DMS 273 (cell line): ENCODE results near the gene EXD3.
"Not testable (repeated sequence)": the region's sequence is repeated elsewhere in the genome, so short reads cannot be mapped to it uniquely, and the experiment has no call there.

Experiments
- DNase-seq: peaks from one replicate; lab custom pipeline; 2025; ENCODE audit not compliant: unreplicated experiment; lab: John Stamatoyannopoulos, UW

Gene EXD3

GRCh38 chr9:137348769-137349470 is 74.0 kb downstream of the EXD3 start:
- no peak for DNase-seq

DNA sequence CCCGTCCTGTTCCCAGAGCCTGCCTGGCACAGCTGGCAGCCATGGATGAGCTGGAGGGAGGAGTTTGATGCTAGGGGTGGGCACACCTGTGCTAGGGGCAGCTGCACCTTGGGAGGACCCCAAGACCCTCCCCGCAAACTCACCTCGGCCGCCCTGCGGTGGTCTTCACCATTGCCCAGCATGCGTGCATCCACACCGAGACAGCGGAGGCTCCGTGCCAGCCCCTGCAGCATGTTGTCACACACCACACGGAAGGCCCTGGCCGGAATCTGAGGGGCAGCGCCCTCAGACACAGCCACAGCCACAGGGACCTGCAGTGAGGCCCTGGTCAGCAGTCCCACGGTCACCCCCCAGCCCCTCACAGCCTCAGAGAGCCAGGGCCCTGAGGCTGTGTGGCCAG is 75.0 kb downstream of the EXD3 start:
- no peak for DNase-seq

- no peak for DNase-seq
Measured at GRCh38 chr9:137342482-137342881, 80.5 kb downstream of the EXD3 start.

GRCh38 chr9:137341227-137341626 is 81.7 kb downstream of the EXD3 start:
- no peak for DNase-seq

GRCh38 chr9:137339908-137340462 is 83.0 kb downstream of the EXD3 start:
- DNase-seq: not testable (repeated sequence)

- no peak for DNase-seq
Measured at GRCh38 chr9:137339045-137339907, 83.7 kb downstream of the EXD3 start.

GRCh38 chr9:137336735-137337134 is 86.2 kb downstream of the EXD3 start:
- no peak for DNase-seq

GRCh38 chr9:137333016-137333671 is 89.8 kb downstream of the EXD3 start:
- no peak for DNase-seq

- DNase-seq: no peak
Measured at GRCh38 chr9:137331929-137332328, 91.0 kb downstream of the EXD3 start.

DNA sequence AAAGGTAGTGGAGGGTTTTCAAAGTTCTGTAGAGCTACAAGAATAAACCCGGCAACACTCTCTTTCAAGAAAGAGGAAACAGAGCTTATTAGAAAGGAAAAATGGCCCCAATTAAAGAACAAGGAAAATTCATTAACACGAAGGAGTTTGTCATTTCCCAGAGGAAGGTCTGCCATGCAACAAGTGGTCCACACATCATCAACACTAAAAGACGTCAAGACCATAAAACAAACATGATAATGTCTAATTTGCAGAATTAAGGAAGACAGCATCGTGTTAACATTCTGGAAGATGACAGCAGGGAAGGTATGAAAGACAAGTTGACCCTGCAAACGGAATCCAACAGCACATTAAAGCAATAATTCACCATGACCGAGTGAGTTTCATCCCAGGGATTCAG is 92.3 kb downstream of the EXD3 start:
- no peak for DNase-seq

GRCh38 chr9:137329590-137329989 is 93.4 kb downstream of the EXD3 start:
- DNase-seq: not testable (repeated sequence)

DNA sequence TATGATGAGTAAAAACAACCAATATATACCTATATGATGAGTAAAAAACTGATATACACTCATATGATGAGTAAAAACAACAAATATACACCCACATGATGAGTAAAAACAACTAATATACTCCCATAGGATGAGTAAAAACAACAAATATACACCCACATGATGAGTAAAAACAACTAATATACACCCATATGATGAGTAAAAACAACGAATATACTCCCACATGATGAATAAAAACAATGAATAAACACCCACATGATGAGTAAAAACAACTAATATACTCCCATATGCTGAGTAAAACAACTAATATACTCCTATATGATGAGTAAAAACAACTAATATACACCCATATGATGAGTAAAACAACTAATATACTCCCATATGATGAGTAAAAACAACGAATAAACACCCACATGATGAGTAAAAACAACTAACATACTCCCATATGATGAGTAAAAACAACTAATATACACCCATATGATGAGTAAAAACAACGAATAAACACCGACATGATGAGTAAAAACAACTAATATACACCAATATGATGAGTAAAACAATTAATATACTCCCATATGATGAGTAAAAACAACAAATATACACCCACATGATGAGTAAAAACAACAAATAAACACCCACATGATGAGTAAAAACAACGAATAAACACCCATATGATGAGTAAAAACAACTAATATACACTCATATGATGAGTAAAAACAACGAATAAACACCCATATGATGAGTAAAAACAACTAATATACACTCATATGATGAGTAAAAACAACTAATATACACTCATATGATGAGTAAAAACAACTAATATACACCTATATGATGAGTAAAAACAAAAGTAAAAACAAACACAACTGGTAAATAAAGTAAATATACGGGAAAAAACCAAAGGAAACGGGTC is 95.1 kb downstream of the EXD3 start:
- DNase-seq: not testable (repeated sequence)

DNA sequence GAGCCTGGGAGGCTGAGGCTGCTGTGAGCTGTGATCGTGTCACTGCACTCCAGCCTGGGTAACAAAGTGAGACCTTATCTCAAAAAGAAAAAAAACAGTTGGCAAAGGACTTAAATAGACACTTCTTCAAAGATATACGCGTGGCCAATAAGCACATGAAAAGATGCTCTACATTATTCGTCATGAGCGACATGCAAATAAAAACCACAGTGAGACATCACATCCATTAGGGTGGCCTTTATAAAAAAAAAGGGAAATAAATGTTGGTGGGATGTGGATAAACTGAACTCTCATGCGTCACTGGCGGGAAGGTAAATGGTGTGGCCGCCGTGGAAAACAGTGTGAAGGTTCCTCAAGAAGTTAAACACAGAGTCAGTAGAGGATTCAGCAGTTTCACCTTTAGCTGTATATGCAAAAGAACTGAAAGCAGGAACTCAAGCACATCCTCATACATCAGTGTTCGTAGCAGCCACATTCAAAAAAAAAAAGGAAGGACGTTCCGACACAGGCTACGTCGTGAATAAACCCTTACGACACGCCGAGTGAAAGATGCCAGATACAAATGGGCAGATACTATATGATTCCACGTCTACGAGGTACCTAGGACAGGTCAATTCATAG is 96.4 kb downstream of the EXD3 start:
- DNase-seq: no peak

GRCh38 chr9:137325799-137326198 is 97.2 kb downstream of the EXD3 start:
- DNase-seq: no peak

DNA sequence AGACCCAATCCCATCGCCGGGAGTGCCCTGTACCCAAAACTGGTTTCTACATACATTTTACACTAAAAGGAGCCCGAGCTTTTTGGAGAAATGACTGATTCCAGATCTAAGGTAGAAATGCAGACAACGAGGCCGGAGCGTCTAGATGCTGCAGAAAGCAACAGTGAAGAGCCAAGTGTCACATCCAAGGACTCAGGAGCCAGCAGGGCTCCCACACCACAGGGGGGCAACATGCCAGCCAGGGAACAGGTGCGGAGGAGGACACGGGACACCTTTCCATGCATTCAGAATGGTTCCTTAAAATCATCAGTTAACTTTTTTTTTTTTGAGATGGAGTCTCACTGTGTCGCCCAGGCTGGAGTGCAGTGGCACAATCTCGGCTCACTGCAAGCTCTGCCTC is 97.8 kb downstream of the EXD3 start:
- DNase-seq: no peak

DNA sequence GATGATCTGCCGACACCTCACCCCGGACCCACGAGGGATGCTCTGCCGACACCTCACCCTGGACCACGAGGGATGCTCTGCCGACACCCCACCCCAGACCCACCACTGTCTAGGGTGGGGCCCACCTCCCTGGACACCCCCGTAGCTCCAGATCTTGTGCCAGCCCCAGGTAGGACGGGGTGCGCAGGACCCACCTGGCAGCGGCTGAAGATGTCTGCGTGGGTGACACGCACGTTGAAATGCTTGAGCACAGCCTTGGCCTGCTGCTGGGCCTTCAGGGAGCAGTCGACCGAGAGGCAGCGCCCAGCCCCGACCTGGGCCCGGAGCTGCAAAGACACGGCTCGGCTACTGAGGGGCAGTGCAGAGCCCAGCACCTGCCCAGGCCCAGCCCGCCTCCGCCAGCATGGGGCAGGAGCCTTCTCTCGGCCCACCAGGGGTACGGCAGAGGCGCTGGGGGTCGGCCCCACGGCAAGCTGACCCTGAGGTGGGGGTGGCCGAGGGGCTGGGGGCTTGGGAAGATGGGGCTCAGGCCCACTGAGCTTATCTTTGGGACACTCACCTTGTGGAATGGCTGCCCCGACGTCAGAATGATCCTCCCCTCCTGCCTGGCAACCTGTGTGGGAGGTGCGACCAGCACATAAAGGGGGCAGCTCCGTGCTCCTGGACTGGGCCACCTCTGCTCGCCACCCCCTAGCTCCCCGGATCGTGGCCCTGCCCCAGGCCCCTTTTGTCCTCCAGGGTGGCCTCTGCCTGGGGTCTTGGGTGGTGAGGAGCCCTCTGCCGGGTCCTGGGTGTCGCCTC is 99.2 kb downstream of the EXD3 start:
- no peak for DNase-seq

- no peak for DNase-seq
Measured at GRCh38 chr9:137321726-137322361, 101.1 kb downstream of the EXD3 start.

DNA sequence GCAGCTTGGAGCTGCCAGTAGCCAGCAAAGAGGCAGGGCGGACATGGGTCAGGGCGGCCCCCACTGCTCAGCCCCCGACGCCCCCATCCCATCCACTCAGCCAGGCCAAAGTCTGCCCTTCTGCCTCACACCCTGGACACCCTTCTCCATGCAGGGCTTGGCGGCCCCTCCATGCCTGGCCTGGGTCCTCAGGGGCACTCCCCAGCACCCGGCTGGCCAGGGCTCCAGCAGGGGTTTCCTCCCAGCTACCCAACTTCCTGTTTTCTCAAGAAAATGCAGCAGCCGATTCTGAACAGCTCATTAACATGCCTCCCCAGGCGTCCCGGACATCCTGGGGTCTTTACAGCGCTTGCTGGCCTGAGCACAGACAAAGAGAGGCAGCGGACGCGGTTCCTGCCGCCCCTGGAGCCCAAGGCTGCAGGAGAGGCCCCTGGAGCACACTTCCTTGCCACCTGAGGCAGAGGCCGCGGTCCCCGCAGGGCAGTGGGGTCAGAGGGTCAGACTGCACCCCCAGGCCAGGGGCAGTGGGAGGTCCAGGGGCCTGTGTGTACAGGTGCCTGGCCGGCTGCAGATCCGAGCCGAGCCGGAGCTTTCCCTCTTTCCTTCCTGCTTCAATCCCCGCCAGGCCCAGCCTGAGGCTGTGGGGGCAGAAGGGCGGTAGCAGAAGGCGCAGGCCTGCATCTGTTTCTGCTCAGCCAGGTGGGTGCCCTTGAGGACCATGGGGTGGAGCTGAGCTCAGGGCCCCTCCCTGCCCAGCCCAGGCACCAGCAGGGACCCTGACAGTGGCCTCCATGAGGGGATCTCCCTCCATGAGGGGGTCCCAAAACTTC is 102.2 kb downstream of the EXD3 start:
- no peak for DNase-seq
